A673 (cell line): ENCODE measurements around the gene ZFAND5. TPM values are rescaled to one million over a fixed set of nuclear protein-coding genes. Genes with fewer than 3 reads are reported as not detected.

ENCODE experiments used
- BruUV-seq: library from RNA; stranded (reverse); fragments of 400-500 nt; replicated peaks from 2 replicates; lab custom pipeline; 2021; lab: Mats Ljungman, UMichigan
- CTCF ChIA-PET: fragments of 300-600 bp; sonication (Branson Sonifier 250); formaldehyde crosslinking; loops from one replicate; lab custom pipeline; 2022; ENCODE audit warnings: antibody characterized with exemption; lab: Charles Lee
- POLR2A ChIA-PET: fragments of 300-600 bp; sonication (Branson Sonifier 250); formaldehyde crosslinking; loops from one replicate; lab custom pipeline; 2022; ENCODE audit warnings: antibody characterized with exemption; ENCODE audit not compliant: low non-redundant PET; lab: Charles Lee
- DNase-seq: peaks from one replicate; pipeline ENCODE4 v3.0.0-alpha.2; 2015; ENCODE audit warnings: low spot score
- H3K27ac ChIP-seq: fragments of 200-600 bp; sonication (generic); 2 replicates; pipeline ENCODE4 v1.5.1; 2016; ENCODE audit warnings: mixed run types, low read depth, mild to moderate bottlenecking, mixed read lengths, antibody characterized with exemption, low read length; ENCODE audit not compliant: poor library complexity, severe bottlenecking
- H3K27me3 ChIP-seq: fragments of 200-600 bp; sonication (generic); replicated peaks from 2 replicates; pipeline ENCODE4 v1.6.1; 2017; ENCODE audit warnings: mixed run types, low read depth, mild to moderate bottlenecking, mixed read lengths, antibody characterized with exemption, low read length; ENCODE audit not compliant: insufficient read depth, poor library complexity
- H3K36me3 ChIP-seq: fragments of 200-600 bp; sonication (generic); 2 replicates; pipeline ENCODE4 v1.6.1; 2016; ENCODE audit warnings: mixed run types, mild to moderate bottlenecking, mixed read lengths, antibody characterized with exemption, low read length; ENCODE audit not compliant: insufficient read depth, poor library complexity, severe bottlenecking
- H3K4me1 ChIP-seq: fragments of 200-600 bp; sonication (generic); 2 replicates; pipeline ENCODE4 v1.6.1; 2017; ENCODE audit warnings: mixed run types, mild to moderate bottlenecking, mixed read lengths, antibody characterized with exemption, low read length; ENCODE audit not compliant: insufficient read depth, poor library complexity, severe bottlenecking
- H3K4me3 ChIP-seq: fragments of 200-600 bp; sonication (generic); 2 replicates; pipeline ENCODE4 v1.5.1; 2016; ENCODE audit warnings: low read depth, mixed run types, mild to moderate bottlenecking, mixed read lengths, low read length; ENCODE audit not compliant: poor library complexity, severe bottlenecking
- H3K9me3 ChIP-seq: fragments of 200-600 bp; sonication (generic); 2 replicates; pipeline ENCODE4 v1.6.1; 2016; ENCODE audit warnings: mixed run types, low read depth, mild to moderate bottlenecking, mixed read lengths, antibody characterized with exemption, low read length; ENCODE audit not compliant: poor library complexity, severe bottlenecking
- EZH2 ChIP-seq: fragments of 200-600 bp; sonication (generic); IDR thresholded peaks from 2 replicates; pipeline ENCODE4 v1.6.1; 2017; ENCODE audit warnings: borderline replicate concordance, low read depth, mild to moderate bottlenecking, mixed read lengths, antibody characterized with exemption, low read length; ENCODE audit not compliant: poor library complexity, severe bottlenecking
- intact Hi-C: fragments of 100-400 bp; cut with micrococcal nuclease; formaldehyde crosslinking; loops from one replicate; pipeline ENCODE4 v1.10.0; 2022; ENCODE audit not compliant: unreplicated experiment
- total RNA-seq: library from RNA; stranded (reverse); gene quantifications from 2 replicates; pipeline ENCODE4 v1.2.3, GENCODE V29; 2021
- TF ChIP-seq, protein P1 (sequence below): fragments of 300-800, 200-600 bp; sonication (generic); conservative IDR thresholded peaks from 2 replicates; pipeline ENCODE4 v1.5.1; 2017; ENCODE audit warnings: low read depth, mild to moderate bottlenecking, antibody characterized with exemption, low read length, moderate library complexity, mixed read lengths

Gene ZFAND5
- total RNA-seq, 1 experiment from 2014 or later = 194 TPM

DNA sequence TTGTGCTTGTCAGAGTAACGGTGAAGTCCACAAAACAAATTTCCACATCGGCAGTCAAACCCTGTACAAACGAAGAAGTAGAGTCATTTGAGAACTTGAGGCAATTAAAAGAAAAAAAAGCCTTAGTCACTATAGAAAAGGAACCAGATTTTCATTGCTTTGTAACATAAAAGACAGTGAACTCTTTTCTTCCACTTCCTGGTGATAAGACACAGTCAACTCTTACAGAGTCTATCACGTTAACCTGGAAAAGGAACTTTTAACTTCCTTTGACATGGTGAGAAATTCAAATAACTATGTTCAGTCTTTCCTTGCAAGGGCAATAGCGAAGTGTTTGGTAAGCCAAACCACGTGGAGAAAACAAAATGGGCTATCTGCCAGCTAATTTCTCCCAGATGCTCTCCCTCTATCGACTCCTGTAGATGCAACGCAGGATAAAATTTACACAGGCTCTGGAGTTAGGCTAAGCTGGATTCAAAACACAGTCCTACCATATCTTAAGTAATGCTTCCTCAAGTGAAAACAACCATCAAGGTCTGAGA is 8.9 kb downstream of the ZFAND5 start:
- POLR2A ChIA-PET = no interaction called here

DNA sequence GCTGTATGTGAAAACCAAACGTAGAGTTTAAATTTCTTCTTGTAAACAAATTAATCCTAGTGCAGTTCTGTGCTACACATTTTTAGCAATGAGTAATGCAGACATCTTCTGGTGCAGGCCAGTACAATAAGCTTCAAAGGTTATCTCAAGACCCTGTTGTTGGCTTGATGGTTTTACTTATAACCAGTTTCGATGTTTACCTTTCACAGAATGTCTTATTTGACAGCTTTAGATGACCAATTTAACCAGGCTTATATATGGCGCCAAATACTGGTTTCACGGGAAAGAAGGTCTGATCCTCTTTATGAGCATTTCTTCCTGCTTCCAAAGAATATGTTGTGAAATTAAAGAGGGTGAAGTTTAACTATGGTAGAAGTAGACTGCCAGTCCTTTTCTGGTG is 9.9 kb downstream of the ZFAND5 start:
- BruUV-seq = no TSS peak
- intact Hi-C loops = no loop called here
- peaks cover 13% of the 10 kb centered on the region for H3K4me1 ChIP-seq
- ChIA-PET CTCF (no interaction called here), POLR2A (no interaction called here)
- no peak for DNase-seq
- H3K4me3 ChIP-seq = no peak overlapping the region
- no peaks in the 10 kb centered on the region for H3K27me3 ChIP-seq
- peaks cover 80% of the 10 kb centered on the region for H3K36me3 ChIP-seq
- no peak overlapping the region for H3K27ac ChIP-seq
- H3K9me3 ChIP-seq = no peaks in the 10 kb centered on the region
- TF ChIP-seq, protein P1, sequence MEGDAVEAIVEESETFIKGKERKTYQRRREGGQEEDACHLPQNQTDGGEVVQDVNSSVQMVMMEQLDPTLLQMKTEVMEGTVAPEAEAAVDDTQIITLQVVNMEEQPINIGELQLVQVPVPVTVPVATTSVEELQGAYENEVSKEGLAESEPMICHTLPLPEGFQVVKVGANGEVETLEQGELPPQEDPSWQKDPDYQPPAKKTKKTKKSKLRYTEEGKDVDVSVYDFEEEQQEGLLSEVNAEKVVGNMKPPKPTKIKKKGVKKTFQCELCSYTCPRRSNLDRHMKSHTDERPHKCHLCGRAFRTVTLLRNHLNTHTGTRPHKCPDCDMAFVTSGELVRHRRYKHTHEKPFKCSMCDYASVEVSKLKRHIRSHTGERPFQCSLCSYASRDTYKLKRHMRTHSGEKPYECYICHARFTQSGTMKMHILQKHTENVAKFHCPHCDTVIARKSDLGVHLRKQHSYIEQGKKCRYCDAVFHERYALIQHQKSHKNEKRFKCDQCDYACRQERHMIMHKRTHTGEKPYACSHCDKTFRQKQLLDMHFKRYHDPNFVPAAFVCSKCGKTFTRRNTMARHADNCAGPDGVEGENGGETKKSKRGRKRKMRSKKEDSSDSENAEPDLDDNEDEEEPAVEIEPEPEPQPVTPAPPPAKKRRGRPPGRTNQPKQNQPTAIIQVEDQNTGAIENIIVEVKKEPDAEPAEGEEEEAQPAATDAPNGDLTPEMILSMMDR = no peak
- TF ChIP-seq EZH2 = no peak

More for the DNA sequence above, 8.9 kb downstream of the ZFAND5 start:
- DNase-seq = peak; percentile 33
- intact Hi-C loops = no loop called here
- Histone ChIP-seq H3K9me3 (no peaks in the 10 kb centered on the region), H3K27ac (peak overlapping the region; percentile 35), H3K27me3 (no peaks in the 10 kb centered on the region), H3K4me3 (no peak overlapping the region), H3K4me1 (peaks cover 23% of the 10 kb centered on the region), H3K36me3 (peaks cover 90% of the 10 kb centered on the region)
- no peak for TF ChIP-seq EZH2
- TF ChIP-seq, protein P1 = no peak
- BruUV-seq = no TSS peak
- CTCF ChIA-PET = no interaction called here

DNA sequence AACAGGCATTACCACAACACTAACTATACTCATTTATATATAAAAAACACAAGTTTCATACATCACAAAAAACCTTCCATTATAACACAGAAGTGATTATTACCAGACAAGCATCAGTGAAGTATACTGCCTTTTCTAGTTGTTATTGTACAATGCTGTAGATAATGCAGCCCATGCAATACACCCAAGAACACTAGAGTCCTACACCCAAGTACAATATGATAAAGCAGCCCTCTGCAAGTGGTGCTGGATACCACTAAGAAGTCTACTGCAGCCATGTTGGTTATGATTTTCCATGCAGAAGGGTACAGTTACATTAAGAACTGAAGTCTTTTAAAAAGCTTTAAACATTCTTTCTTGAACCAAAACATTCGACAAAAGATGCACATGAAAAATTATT is 10.3 kb downstream of the ZFAND5 start:
- Histone ChIP-seq H3K4me3 (no peak overlapping the region), H3K4me1 (peaks cover 11% of the 10 kb centered on the region), H3K27me3 (no peaks in the 10 kb centered on the region), H3K36me3 (peaks cover 76% of the 10 kb centered on the region), H3K9me3 (no peaks in the 10 kb centered on the region), H3K27ac (no peak overlapping the region)
- TF ChIP-seq, protein P1 = no peak
- TF ChIP-seq EZH2 = no peak
- ChIA-PET POLR2A (no interaction called here), CTCF (no interaction called here)
- no peak for DNase-seq
- intact Hi-C loops = no loop called here
- no TSS peak for BruUV-seq
